Neural progenitor cell (in vitro differentiated cells): ENCODE measurements around the gene KDM3A. TPM values are rescaled to one million over a fixed set of nuclear protein-coding genes. Genes with fewer than 3 reads are reported as not detected.

Experiments
- DNase-seq: peaks from one replicate; pipeline ENCODE4 v3.0.0-alpha.2; 2016; ENCODE audit warnings: low spot score
- H2AFZ ChIP-seq: fragments of 200-600 bp; sonication (generic); replicated peaks from 2 replicates; pipeline ENCODE4 v1.6.1; 2016; ENCODE audit warnings: antibody characterized with exemption
- H3F3A ChIP-seq: fragments of 200-600 bp; sonication (generic); 2 replicates; pipeline ENCODE4 v1.6.1; 2016; ENCODE audit warnings: antibody characterized with exemption, low read depth
- H3K27ac ChIP-seq: fragments of 200-600 bp; sonication (generic); 2 replicates; pipeline ENCODE4 v1.5.1; 2016; ENCODE audit warnings: mild to moderate bottlenecking
- H3K27me3 ChIP-seq: fragments of 200-600 bp; sonication (generic); 2 replicates; pipeline ENCODE4 v1.6.1; 2016; ENCODE audit warnings: mild to moderate bottlenecking, moderate library complexity
- H3K36me3 ChIP-seq: fragments of 200-600 bp; sonication (generic); 2 replicates; pipeline ENCODE4 v1.5.1; 2016
- H3K4me1 ChIP-seq: fragments of 200-600 bp; sonication (generic); 2 replicates; pipeline ENCODE4 v1.6.1; 2016; ENCODE audit warnings: mixed run types
- H3K4me2 ChIP-seq: fragments of 200-600 bp; sonication (generic); 2 replicates; pipeline ENCODE4 v1.6.1; 2016
- H3K4me3 ChIP-seq: fragments of 200-600 bp; sonication (generic); 2 replicates; pipeline ENCODE4 v1.5.1; 2016
- H3K79me2 ChIP-seq: fragments of 200-600 bp; sonication (generic); 2 replicates; pipeline ENCODE4 v1.6.1; 2016; ENCODE audit warnings: low read depth
- H3K9ac ChIP-seq: fragments of 200-600 bp; sonication (generic); 2 replicates; pipeline ENCODE4 v1.6.1; 2016
- H3K9me3 ChIP-seq: fragments of 200-600 bp; sonication (generic); 2 replicates; pipeline ENCODE4 v1.5.1; 2016; ENCODE audit warnings: low read depth
- H4K20me1 ChIP-seq: fragments of 200-600 bp; sonication (generic); 2 replicates; pipeline ENCODE4 v1.6.1; 2016; ENCODE audit warnings: low read depth
- H3K27ac Mint-ChIP-seq: 3 replicates; pipeline ENCODE4 v1.8.0; 2021; ENCODE audit warnings: mixed read lengths
- H3K27me3 Mint-ChIP-seq: 2 replicates; pipeline ENCODE4 v1.8.0; 2022; ENCODE audit warnings: low read depth, mild to moderate bottlenecking, inconsistent platforms, moderate library complexity, mixed read lengths; ENCODE audit not compliant: insufficient read depth
- H3K36me3 Mint-ChIP-seq: 3 replicates; pipeline ENCODE4 v1.8.0; 2021; ENCODE audit warnings: mixed read lengths
- H3K4me1 Mint-ChIP-seq: 3 replicates; pipeline ENCODE4 v1.8.0; 2021; ENCODE audit warnings: mixed read lengths
- H3K4me3 Mint-ChIP-seq: 3 replicates; pipeline ENCODE4 v1.8.0; 2021; ENCODE audit warnings: mild to moderate bottlenecking, moderate library complexity, mixed read lengths
- H3K9me3 Mint-ChIP-seq: 3 replicates; pipeline ENCODE4 v1.8.0; 2020; ENCODE audit warnings: mixed read lengths
- CTCF ChIP-seq: fragments of 200-600 bp; sonication (generic); IDR thresholded peaks from 2 replicates; pipeline ENCODE4 v1.5.1; 2017; ENCODE audit warnings: antibody characterized with exemption, mild to moderate bottlenecking
- EZH2 ChIP-seq: fragments of 200-600 bp; sonication (generic); IDR thresholded peaks from 2 replicates; pipeline ENCODE4 v1.6.1; 2017; ENCODE audit warnings: antibody characterized with exemption, mild to moderate bottlenecking, moderate library complexity
- EZH2phosphoT487 ChIP-seq: fragments of 200-600 bp; sonication (generic); IDR thresholded peaks from 2 replicates; pipeline ENCODE4 v1.6.1; 2017; ENCODE audit warnings: antibody characterized with exemption
- total RNA-seq: library from RNA; depleted of rRNA; stranded (reverse); fragments of >200 nt; gene quantifications from 2 replicates; pipeline ENCODE4 v1.2.3, GENCODE V29; 2015; ENCODE audit warnings: low replicate concordance

Gene KDM3A
- total RNA-seq, 1 donor from 2014 or later: 84.9 TPM

GRCh38 chr2:86485103-86485502 is 43.9 kb downstream of the KDM3A start:
- H3K9me3 Mint-ChIP-seq: no peaks in the 10 kb centered on the region
- no peaks in the 10 kb centered on the region for H3K4me1 ChIP-seq
- no peak overlapping the region for H3K4me3 ChIP-seq
- H4K20me1 ChIP-seq: peaks cover 9% of the 10 kb centered on the region
- no peak overlapping the region for H3K4me3 Mint-ChIP-seq
- H3F3A ChIP-seq: no peaks in the 10 kb centered on the region
- H3K27me3 Mint-ChIP-seq: no peaks in the 10 kb centered on the region
- H3K27me3 ChIP-seq: no peaks in the 10 kb centered on the region
- H3K36me3 ChIP-seq: peaks cover 33% of the 10 kb centered on the region
- TF ChIP-seq CTCF (no peak), EZH2phosphoT487 (no peak), EZH2 (no peak)
- no peak overlapping the region for H2AFZ ChIP-seq
- no peak for DNase-seq
- no peaks in the 10 kb centered on the region for H3K4me1 Mint-ChIP-seq
- H3K27ac ChIP-seq: no peak overlapping the region
- peaks cover 77% of the 10 kb centered on the region for H3K36me3 Mint-ChIP-seq
- H3K27ac Mint-ChIP-seq: no peak overlapping the region
- no peak overlapping the region for H3K9ac ChIP-seq
- H3K4me2 ChIP-seq: no peak overlapping the region
- no peaks in the 10 kb centered on the region for H3K9me3 ChIP-seq
- no peaks in the 10 kb centered on the region for H3K79me2 ChIP-seq

- Histone ChIP-seq H3K36me3 (peaks cover 35% of the 10 kb centered on the region), H3K4me3 (no peak overlapping the region), H3K4me1 (no peaks in the 10 kb centered on the region), H3K79me2 (no peaks in the 10 kb centered on the region), H3F3A (no peaks in the 10 kb centered on the region), H4K20me1 (peaks cover 8% of the 10 kb centered on the region), H3K27me3 (no peaks in the 10 kb centered on the region), H3K27ac (no peak overlapping the region), H3K4me2 (no peak overlapping the region), H3K9me3 (no peaks in the 10 kb centered on the region), H3K9ac (no peak overlapping the region), H2AFZ (no peak overlapping the region)
- no peaks in the 10 kb centered on the region for H3K4me1 Mint-ChIP-seq
- no peak overlapping the region for H3K27ac Mint-ChIP-seq
- H3K9me3 Mint-ChIP-seq: no peaks in the 10 kb centered on the region
- TF ChIP-seq CTCF: no peak
- no peak for TF ChIP-seq EZH2phosphoT487
- no peak for TF ChIP-seq EZH2
- no peak overlapping the region for H3K4me3 Mint-ChIP-seq
- no peak for DNase-seq
- no peaks in the 10 kb centered on the region for H3K27me3 Mint-ChIP-seq
- H3K36me3 Mint-ChIP-seq: peaks cover 78% of the 10 kb centered on the region
These were observed 44.6 kb downstream of the KDM3A start for GRCh38 chr2:86485802-86486201.

- no peak for DNase-seq
- Histone ChIP-seq H3K36me3 (peaks cover 29% of the 10 kb centered on the region), H3K27me3 (no peaks in the 10 kb centered on the region), H3K79me2 (no peaks in the 10 kb centered on the region), H3K4me3 (no peak overlapping the region), H3K9ac (no peak overlapping the region), H3K4me2 (no peak overlapping the region), H3F3A (no peaks in the 10 kb centered on the region), H3K9me3 (no peaks in the 10 kb centered on the region), H3K4me1 (no peaks in the 10 kb centered on the region), H2AFZ (no peak overlapping the region), H4K20me1 (peaks cover 5% of the 10 kb centered on the region), H3K27ac (no peak overlapping the region)
- H3K36me3 Mint-ChIP-seq: peaks cover 83% of the 10 kb centered on the region
- H3K27ac Mint-ChIP-seq: no peak overlapping the region
- TF ChIP-seq EZH2phosphoT487: no peak
- peak; percentile 16 for TF ChIP-seq CTCF
- no peak for TF ChIP-seq EZH2
- no peak overlapping the region for H3K4me3 Mint-ChIP-seq
- no peaks in the 10 kb centered on the region for H3K9me3 Mint-ChIP-seq
- H3K4me1 Mint-ChIP-seq: no peaks in the 10 kb centered on the region
- H3K27me3 Mint-ChIP-seq: no peaks in the 10 kb centered on the region
These were observed 45.9 kb downstream of the KDM3A start for GRCh38 chr2:86487062-86487461.
